ENCODE results near the gene PDE5A.

The PDE5A gene

GRCh38 chr4:119532319-119532718 is 96.3 kb downstream of the PDE5A start:
- DNase-seq, result no peak
- Mint-ChIP-seq H3K27me3 (no peaks in the 10 kb centered on the region), H3K4me3 (no peak overlapping the region), H3K36me3 (ENCODE audit: low read depth) (peaks cover 32% of the 10 kb centered on the region), H3K4me1 (ENCODE audit: low read depth) (no peaks in the 10 kb centered on the region), H3K9me3 (no peaks in the 10 kb centered on the region), H3K27ac (no peak overlapping the region)

DNA sequence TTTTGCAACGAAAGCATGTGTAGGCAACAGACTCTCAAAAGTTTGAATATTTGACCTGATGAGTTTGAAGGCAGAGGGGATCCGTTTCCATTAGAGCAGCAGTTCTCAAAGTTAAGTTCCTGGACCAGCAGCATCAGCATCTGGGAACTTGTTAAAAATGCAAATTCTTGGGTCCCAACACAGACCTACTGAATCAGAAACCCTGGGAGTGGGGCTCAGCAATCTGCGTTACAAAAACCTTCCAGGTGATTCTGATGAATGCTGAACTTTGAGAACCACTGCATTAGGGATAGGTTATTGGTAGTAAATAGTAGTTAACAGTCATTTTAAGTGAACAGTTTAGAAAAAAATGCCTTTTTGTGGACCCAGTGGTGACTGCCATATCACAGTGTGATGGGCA is 98.8 kb downstream of the PDE5A start:
- DNase-seq, result no peak
- no peaks in the 10 kb centered on the region for H3K27me3 Mint-ChIP-seq
- no peaks in the 10 kb centered on the region for H3K9me3 Mint-ChIP-seq
- H3K4me3 Mint-ChIP-seq, result no peak overlapping the region
- no peaks in the 10 kb centered on the region for H3K4me1 Mint-ChIP-seq (ENCODE audit: low read depth)
- peaks cover 30% of the 10 kb centered on the region for H3K36me3 Mint-ChIP-seq (ENCODE audit: low read depth)
- H3K27ac Mint-ChIP-seq, result no peak overlapping the region

- Mint-ChIP-seq H3K4me1 (ENCODE audit: low read depth) (no peaks in the 10 kb centered on the region), H3K27me3 (no peaks in the 10 kb centered on the region), H3K36me3 (ENCODE audit: low read depth) (peaks cover 16% of the 10 kb centered on the region), H3K4me3 (no peak overlapping the region), H3K27ac (no peak overlapping the region), H3K9me3 (no peaks in the 10 kb centered on the region)
- DNase-seq, result no peak
Observed at GRCh38 chr4:119526786-119527550, 101.6 kb downstream of the PDE5A start.

DNA sequence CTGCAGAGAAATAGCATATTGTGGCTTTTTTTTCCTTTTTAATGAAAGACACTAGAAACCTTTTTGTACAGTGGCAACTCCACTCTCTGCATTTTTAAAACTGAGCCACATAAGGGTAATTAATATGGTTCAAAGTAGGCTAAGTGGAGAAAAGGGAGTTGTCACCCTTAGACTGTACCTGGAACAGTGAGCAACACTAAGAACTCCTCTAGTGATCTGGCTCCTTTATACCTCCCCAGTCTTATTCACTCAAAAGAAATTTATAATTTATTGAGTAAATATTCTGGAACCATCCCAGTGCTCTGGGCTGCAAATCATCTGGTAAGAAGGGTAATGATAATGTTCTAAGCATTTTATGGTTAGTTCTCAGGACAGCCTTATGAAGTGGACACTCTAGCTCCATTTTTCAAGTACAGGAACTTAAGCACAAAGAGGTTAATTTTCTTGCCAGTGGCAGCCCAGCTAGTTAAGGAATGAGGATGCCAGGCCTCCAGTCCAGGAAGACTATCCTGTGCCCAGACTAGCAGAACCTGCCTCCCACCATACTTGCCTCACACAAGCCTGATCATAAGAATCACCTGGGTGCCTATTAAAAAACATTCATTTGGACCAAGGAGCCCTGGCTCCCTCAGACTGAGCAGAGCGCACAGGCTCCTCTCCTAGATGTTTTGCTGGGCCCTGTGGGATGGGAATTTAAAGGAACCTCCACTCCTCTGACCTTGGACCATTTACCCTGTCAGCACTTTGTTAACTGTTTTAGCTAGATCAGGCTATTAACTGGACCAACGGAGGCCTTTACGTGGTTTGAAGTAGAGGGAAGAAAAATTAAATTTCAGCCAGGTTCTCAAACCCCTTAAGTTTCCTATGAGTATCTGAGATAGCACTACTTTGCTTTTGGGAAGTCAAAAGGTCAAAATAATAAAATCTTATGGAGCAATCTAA is 102.6 kb downstream of the PDE5A start:
- H3K27me3 Mint-ChIP-seq, result no peaks in the 10 kb centered on the region
- DNase-seq, result no peak
- no peaks in the 10 kb centered on the region for H3K9me3 Mint-ChIP-seq
- H3K4me3 Mint-ChIP-seq, result no peak overlapping the region
- H3K36me3 Mint-ChIP-seq (ENCODE audit: low read depth), result peaks cover 18% of the 10 kb centered on the region
- no peak overlapping the region for H3K27ac Mint-ChIP-seq
- H3K4me1 Mint-ChIP-seq (ENCODE audit: low read depth), result no peaks in the 10 kb centered on the region

- no peak for DNase-seq
- Mint-ChIP-seq H3K4me1 (ENCODE audit: low read depth) (no peaks in the 10 kb centered on the region), H3K27ac (no peak overlapping the region), H3K4me3 (no peak overlapping the region), H3K27me3 (no peaks in the 10 kb centered on the region), H3K36me3 (ENCODE audit: low read depth) (peaks cover 25% of the 10 kb centered on the region), H3K9me3 (no peaks in the 10 kb centered on the region)
Observed at GRCh38 chr4:119525005-119525749, 103.4 kb downstream of the PDE5A start.

DNA sequence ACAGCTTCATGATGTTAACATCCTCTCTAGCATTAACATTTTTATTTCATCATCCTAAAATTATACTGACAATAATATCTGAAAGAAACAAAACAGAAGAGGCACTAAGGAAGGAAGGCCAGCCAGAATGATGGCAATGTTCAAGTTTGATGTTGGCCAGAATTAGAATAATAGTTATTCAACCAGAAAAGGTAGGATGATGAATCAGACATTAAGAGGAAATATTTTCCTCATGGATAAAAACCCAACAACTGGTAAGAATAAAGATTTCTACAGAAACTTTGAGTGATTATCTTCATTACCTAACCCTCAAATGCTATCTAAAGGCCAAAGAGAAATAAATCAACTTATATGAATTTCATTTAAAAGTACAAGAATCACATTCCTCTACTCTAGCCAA is 105.2 kb downstream of the PDE5A start:
- H3K4me3 Mint-ChIP-seq, result no peak overlapping the region
- no peaks in the 10 kb centered on the region for H3K9me3 Mint-ChIP-seq
- DNase-seq, result no peak
- H3K4me1 Mint-ChIP-seq (ENCODE audit: low read depth), result no peaks in the 10 kb centered on the region
- no peaks in the 10 kb centered on the region for H3K27me3 Mint-ChIP-seq
- no peak overlapping the region for H3K27ac Mint-ChIP-seq
- H3K36me3 Mint-ChIP-seq (ENCODE audit: low read depth), result peaks cover 34% of the 10 kb centered on the region

DNA sequence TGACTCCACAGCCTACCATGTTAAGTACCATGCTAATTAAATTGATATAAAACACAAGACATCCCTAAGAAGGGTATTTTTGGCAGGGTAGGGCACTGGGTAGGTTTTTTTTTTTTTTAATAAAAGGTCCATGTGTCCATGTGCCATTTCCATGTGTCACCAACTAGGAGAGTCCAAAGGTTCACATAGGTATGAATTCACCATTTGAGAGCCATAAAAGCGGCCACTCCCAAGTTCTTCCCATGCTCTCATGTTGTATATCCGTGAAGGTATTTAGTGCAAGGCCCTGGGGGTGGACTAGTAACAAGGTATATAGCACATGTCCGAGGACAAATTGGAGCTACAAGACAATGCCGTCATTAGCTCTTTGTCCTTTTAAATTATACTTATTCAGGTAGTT is 107.3 kb downstream of the PDE5A start:
- no peaks in the 10 kb centered on the region for H3K4me1 Mint-ChIP-seq (ENCODE audit: low read depth)
- no peak overlapping the region for H3K4me3 Mint-ChIP-seq
- H3K27ac Mint-ChIP-seq, result no peak overlapping the region
- H3K9me3 Mint-ChIP-seq, result no peaks in the 10 kb centered on the region
- peaks cover 42% of the 10 kb centered on the region for H3K36me3 Mint-ChIP-seq (ENCODE audit: low read depth)
- no peaks in the 10 kb centered on the region for H3K27me3 Mint-ChIP-seq
- DNase-seq, result no peak

DNA sequence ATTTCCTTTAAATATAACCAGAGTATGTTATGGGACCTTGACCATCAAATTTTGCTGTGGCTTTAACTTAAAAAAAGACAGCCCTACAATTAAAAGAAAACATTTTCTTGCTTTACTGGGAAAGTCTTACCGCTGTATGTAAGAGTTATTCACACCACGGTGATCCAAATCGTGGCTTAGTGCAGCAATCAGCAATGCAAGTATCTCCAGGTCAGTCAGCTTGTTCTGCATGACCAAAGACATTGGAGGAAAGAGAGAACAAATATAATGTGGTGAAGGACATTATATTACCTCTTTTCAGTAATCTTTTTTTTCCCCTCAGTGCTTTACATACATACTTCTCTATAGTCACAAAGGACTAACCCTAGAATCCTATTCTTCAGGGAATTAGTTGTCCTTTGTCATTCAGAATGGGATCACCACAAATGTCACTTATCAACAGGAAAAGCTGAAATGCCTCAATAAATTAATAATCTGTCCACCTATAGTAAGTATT is 109.6 kb downstream of the PDE5A start:
- Mint-ChIP-seq H3K4me3 (no peak overlapping the region), H3K27ac (no peak overlapping the region), H3K27me3 (no peaks in the 10 kb centered on the region)

DNA sequence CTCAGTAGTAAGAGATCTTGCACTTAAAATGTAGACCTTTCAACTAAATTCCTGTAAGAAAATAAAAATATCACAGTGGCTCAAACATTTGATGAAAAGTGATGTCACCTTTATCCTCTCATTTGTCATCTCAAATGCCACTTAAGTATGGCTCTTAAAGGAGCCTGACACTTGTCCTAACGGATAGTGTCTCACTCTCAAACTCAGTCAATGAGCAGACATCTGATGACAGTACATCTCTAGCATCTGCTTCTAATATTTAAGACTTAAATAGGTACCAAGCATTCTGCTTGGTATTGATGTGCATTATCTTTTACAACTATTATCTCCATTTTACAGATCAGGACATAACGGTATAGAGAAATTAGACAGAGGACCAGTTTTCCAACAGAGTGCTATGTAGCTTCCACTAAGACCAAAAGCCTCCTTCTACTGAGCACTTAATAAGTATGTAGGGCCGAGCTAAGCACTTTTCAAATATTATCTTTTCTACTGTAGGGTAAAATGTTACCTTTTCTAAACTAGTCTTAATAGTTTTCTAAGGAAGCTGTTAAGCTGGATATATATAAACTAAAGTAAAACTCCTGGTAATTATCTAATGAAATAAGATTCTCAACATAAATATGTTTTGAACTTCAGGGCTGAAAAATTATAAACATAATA is 110.2 kb downstream of the PDE5A start:
- Mint-ChIP-seq H3K4me3 (no peak overlapping the region), H3K27ac (no peak overlapping the region), H3K9me3 (no peaks in the 10 kb centered on the region), H3K27me3 (no peaks in the 10 kb centered on the region), H3K36me3 (ENCODE audit: low read depth) (peaks cover 42% of the 10 kb centered on the region), H3K4me1 (ENCODE audit: low read depth) (no peaks in the 10 kb centered on the region)
- no peak for DNase-seq

More for the DNA sequence above, 109.6 kb downstream of the PDE5A start:
- Mint-ChIP-seq H3K36me3 (ENCODE audit: low read depth) (peaks cover 42% of the 10 kb centered on the region), H3K4me1 (ENCODE audit: low read depth) (no peaks in the 10 kb centered on the region), H3K9me3 (no peaks in the 10 kb centered on the region)
- DNase-seq, result no peak

GRCh38 chr4:119517361-119518229 is 111.0 kb downstream of the PDE5A start:
- DNase-seq, result no peak
- Mint-ChIP-seq H3K27ac (no peak overlapping the region), H3K4me1 (ENCODE audit: low read depth) (no peaks in the 10 kb centered on the region), H3K4me3 (no peak overlapping the region), H3K36me3 (ENCODE audit: low read depth) (peaks cover 44% of the 10 kb centered on the region), H3K27me3 (no peaks in the 10 kb centered on the region), H3K9me3 (no peaks in the 10 kb centered on the region)

GRCh38 chr4:119512398-119512797 is 116.2 kb downstream of the PDE5A start:
- no peaks in the 10 kb centered on the region for H3K4me1 Mint-ChIP-seq (ENCODE audit: low read depth)
- H3K4me3 Mint-ChIP-seq, result no peak overlapping the region
- no peaks in the 10 kb centered on the region for H3K27me3 Mint-ChIP-seq
- peaks cover 25% of the 10 kb centered on the region for H3K36me3 Mint-ChIP-seq (ENCODE audit: low read depth)
- no peaks in the 10 kb centered on the region for H3K9me3 Mint-ChIP-seq
- no peak overlapping the region for H3K27ac Mint-ChIP-seq
- no peak for DNase-seq

GRCh38 chr4:119510395-119511149 is 118.0 kb downstream of the PDE5A start:
- no peak overlapping the region for H3K4me3 Mint-ChIP-seq
- H3K27ac Mint-ChIP-seq, result no peak overlapping the region
- H3K4me1 Mint-ChIP-seq (ENCODE audit: low read depth), result no peaks in the 10 kb centered on the region
- no peaks in the 10 kb centered on the region for H3K27me3 Mint-ChIP-seq
- H3K9me3 Mint-ChIP-seq, result no peaks in the 10 kb centered on the region
- peaks cover 33% of the 10 kb centered on the region for H3K36me3 Mint-ChIP-seq (ENCODE audit: low read depth)
- no peak for DNase-seq

DNA sequence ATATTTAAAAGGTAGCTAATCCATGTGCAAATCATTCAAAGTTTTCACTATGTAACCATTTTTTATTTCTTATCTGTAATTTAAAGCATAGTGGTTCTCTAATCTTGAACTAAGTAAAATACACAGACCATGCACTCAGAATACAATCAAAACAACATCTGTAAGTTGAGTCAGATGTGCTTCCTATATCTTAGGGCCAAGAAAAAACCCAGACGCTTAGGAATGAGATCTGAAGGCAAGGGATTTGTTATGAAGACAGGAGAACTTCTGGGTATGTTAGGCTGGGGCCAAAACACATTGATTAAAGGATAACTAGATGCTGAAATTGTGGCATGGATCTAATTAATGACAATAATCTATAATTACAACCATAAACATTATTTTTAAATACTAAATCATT is 120.3 kb downstream of the PDE5A start:
- peaks cover 49% of the 10 kb centered on the region for H3K36me3 Mint-ChIP-seq (ENCODE audit: low read depth)
- no peak overlapping the region for H3K4me3 Mint-ChIP-seq
- H3K9me3 Mint-ChIP-seq, result no peaks in the 10 kb centered on the region
- no peaks in the 10 kb centered on the region for H3K4me1 Mint-ChIP-seq (ENCODE audit: low read depth)
- no peak overlapping the region for H3K27ac Mint-ChIP-seq
- H3K27me3 Mint-ChIP-seq, result no peaks in the 10 kb centered on the region
- no peak for DNase-seq

Data from activated T-cell treated with anti-CD3 and anti-CD28 coated beads, Interleukin-2, amount 50 U/mL, for 24 hours (primary cell).